Measurements from ENCODE around the gene KAT2A.
"Not testable (repeated sequence)": the region's sequence is repeated elsewhere in the genome, so short reads cannot be mapped to it uniquely, and the experiment has no call there.

The KAT2A gene

DNA sequence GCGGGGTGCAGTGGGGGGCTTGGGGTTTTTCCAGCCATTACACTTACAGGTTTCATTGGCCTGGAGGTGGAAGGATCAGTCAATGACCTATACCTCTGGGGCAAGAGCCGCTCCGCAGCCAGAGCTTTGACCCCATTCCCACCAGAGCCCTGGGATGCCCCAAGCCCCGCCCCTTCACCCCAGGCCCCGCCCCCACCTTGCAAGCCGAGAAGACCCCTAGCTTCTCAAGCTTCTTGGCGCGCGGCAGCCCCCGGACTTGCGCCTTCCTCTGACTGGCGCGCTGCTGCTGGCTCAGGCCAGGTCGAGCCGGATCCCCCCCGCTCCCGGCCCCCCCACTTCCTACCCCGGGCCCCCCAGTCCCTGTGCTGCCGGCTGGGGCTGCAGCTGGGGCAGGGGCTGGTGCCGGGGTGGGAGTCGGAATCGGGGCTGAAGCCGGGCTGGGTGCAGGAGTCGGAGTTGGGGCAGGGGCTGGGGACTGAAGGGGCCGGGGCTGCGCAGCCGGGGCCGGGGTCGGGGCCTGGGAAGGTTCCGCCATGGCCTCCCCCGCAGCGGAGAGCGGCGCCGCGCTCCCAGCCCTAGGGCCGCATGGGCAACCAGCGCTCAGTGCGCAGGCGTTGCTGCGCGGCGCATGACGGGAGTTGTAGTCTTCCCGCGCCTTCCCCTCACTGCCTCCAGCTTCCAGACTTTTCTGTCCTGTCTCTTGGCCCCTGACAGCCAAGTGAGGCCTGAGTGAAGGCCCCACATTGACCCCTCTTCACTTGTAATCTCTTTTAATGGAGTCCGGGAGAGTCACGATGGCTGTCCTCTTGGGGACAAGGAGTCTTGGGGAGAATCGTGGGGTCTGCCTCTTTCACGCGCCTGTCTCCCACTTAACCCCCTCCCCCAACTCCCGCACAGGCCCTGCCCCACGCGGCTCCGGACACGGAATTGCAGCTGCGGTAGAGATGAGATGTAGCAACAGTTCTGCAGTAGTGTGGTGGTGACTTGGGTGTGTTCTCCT, at the start of gene KAT2A:
Gene KAT2A (minus strand): TSS at position 598 of the 1,000 bp plus-strand sequence. CDS start 63 bp downstream, at position 535.
- peak; percentile 58 for DNase-seq (ENCODE audit: low read depth)

DNA sequence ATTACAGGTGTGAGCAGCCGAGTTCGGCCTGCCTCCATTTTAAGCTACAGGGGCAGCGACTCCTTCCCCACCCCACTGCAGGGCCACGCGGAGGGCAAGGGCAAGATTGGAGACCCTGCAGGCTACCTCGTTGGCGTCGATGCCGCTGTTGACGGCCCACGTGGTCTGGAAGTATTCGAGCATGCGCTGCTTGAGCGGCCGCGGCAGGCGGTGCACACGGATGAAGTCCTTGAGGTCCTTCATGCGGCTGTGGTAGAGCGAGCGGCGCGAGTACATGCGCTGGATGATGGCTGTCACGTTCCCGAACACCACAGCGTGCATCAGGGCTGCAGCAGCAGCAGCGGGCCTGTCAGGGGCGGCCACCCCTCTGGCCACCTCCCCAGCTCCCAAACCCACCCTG, 48.2 kb upstream of the KAT2A start:
- no peak for DNase-seq (ENCODE audit: low read depth)

DNA sequence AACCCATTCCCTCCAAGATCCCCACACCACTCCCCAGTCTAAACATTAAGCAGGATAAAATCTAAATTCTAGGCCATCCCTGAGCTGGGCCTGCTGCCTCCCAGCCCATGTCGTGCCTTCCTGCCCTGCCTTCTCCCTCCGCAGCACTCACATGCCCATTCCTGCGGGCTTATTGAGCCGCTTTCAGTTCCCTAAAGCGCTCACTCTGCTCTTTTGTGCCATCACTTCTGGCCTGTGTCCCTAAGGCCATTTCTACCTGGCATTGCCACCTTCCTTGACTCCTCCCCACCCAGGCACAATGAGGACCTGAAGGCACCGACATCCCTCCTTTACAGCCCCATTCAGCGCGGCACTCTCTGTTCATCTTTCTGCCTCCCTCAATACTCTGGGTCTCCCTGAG, 46.6 kb upstream of the KAT2A start:
- no peak for DNase-seq (ENCODE audit: low read depth)

DNA sequence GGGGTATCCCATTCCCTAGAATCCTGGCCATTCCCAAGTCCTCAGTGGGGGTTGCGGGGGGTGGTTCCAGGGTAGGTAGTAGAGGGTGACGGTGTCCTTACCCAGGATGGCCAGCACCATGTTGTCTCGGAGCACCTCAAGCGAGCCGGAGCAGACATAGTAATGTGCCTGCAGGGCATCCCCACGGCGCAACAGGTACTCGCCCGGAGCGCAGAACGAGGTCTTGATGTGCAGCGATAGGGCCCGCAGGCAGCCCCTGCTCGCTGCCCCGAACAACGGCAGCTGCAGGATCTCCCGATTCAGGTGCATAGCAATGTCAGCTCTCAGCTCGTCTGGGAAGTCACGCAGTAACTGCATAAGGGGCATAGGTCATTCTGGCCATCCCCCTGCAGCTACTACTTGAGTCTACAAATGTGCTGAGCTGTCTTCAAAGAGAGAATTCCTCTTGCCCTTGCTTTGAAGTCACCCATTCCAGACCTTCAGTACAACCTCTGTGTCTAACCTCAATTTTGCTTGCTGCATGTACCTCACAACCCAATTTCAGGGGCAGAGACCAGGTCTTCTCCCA, 45.1 kb upstream of the KAT2A start:
- no peak for DNase-seq (ENCODE audit: low read depth)

DNA sequence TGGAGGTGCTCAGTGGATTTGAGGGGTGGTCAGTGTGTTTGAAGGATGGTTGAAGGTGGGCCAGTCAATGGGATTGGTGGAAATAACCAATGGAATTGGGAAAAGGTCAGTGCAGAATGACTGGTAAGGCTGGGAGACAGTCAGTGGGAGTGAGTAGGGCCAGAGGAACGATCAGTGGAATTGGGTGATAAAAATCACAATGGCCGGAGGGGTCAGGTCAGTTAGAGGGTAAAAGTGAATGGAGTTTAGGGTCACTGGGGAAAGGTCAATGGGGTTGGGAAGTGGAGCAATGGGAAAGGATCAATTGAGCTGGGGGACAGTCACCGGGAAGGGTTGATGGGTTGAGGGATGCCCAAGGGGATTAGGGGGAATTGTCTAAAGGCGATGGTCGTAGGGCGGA, 44.6 kb upstream of the KAT2A start:
- DNase-seq (ENCODE audit: low read depth): no peak

DNA sequence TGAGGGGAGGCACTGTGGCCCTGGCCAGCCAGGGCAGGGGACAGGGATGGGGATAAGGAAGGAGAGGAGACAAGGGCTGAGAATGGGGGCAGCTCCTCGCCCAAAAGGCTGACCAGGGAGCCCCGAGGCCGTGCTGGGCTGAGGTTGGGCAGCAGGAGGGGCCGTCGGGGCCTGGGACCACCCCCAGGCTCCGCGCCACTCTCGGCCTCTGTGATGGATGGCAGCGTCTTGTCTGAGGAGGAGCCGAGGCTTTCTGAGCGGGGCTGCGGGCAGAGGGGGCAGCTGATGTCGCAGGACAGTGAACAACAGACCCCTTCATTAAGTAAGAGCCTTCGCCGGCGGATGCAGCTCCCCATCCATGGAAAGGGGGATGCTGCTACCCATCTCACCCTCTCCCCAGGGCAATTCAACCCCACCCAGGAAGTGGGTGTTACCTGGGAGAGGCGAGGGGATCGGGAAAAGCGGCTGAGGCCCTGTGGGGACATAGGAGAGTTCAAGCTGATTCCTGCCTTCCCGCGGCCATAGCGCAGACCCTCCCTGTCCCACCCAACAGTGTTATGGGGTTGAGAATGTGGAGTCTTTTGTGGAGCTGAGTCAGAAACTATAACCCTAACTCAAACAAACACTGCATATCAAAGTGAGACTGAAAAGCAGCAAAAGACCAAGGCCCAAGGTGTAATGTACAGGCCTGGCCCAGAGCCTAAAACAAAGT, 42.7 kb upstream of the KAT2A start:
- no peak for DNase-seq (ENCODE audit: low read depth)

DNA sequence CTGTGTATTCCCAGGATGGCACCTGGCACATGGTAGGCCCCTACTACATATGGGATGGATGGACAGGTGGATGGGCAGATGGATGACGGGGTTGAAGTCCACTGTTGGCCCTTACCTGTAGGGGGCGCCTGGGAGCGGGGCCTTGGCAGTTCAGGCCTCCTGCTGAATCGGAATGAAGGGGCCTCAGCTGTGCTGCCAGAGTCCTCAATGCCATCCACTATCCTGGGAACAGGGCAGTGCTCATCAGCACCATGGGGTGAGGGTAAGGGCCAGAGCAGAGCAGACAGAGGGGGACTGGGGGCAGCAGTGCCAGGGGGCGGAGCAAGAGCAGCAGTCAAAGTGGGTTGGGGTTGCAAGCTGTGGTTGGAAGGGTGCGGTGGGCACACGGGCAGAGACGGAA, 41.9 kb upstream of the KAT2A start:
- DNase-seq (ENCODE audit: low read depth): no peak

DNA sequence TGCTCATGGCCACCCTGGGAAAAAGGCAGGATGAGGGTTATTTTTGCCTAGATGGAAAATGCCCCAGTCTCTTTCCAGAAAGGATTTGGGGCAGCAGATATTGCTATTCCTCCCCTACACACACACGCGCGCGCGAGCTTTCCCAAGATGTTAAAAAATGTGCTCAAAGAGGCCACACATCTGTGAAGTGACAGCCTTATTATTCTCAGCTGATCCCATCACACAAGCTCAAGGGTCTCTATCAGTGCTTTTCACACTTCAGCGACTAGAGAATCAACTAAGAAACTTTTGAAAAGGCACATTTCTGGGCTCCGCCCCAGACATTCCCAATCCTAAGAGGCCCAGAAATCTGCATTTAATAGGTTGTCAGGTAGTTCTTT, 39.4 kb upstream of the KAT2A start:
- DNase-seq (ENCODE audit: low read depth): no peak

DNA sequence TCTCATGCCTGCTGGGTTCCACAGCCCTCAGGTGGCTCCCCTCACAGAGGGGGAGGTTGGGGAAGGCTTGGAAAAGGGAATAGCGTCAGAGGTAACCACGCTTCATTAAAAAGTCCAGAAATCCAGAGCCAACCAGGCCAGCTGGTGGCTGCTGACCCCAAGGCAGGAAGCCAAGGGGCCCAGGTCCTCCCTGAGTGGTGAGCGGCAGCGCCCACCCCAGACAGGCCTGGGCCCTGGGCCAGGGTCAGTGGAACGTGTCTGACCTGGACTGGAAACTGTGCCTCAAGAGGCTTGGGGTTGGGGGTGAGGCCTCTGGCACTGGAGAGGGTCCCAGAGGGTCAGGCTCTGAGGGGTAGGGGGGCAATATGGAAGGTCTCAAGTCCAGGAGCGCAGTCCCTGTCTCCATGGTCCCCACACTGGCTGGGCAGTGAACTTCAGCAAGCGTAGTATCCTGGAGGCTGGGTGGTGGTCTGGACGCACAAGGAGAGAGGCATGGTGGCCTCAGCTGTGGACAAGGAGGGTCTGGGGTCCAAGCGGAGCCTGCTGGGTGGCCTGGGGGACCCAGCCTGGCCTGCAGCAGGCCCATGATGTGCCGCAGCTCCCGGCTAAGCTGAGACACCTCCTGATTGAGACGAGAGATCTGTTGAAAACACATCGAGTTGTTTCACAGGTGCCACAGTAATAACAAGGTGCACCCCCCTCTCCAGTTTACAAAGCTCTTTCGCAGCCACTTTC, 38.8 kb upstream of the KAT2A start:
- no peak for DNase-seq (ENCODE audit: low read depth)

DNA sequence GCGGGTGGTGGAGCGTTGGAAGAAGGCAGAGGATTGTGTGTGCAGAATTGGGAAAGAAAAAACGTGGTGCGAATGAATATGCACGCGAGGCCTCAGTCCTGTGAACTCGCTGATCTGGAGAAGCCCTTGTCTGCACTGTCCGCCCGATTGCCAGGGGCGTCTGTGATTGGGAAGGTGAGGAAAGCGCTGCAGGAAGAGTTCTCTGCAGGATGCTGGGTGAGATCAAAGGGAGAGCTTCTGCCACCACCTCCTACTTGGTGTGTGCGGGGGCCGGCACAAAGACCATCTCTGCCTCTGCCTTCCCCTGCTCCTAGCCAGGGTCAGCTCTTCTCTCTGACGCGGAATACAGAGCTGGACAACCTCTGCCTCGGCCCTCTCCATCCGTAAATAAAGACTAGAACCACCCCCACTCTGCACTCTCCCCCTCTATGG, 34.5 kb upstream of the KAT2A start:
- DNase-seq (ENCODE audit: low read depth): no peak

DNA sequence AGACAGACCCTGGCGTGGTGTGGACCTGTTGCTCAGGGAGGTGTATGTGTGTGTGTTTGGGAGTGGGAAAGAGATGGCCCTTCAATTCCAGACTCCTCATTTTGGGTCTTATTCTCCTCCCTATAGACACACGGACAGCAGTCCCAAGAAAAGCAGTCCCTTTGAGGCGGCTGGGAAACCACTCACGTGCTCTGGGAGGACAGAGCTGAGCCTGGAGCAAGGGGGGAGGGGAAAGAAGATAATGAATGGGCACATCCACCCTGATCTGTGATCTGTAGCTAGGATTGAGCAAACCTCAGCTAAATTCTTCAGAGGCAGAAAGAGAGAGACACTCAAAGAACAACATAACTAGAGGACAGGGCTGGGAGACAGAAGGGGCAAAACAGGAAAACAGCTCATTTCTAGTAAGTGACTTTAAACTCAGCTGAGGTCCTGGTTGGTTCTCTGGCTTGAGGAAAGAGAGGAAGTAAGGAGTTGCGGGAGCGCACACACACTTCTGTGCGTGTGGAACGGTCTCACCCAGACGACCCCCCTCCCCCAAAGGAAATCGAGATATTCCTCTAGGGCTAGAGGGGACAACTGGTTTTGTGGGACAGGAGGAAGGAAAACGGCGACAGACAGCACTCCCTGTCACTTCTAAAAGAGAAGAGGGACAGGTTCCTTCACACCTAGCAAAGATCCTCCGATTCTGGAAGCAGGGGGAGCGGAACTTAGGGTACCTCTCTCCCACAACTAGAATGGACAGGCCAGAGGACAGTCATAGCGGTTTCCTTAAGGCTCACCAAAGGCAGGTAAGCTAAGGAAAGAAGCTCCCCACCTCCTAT, 33.0 kb upstream of the KAT2A start:
- no peak for DNase-seq (ENCODE audit: low read depth)

DNA sequence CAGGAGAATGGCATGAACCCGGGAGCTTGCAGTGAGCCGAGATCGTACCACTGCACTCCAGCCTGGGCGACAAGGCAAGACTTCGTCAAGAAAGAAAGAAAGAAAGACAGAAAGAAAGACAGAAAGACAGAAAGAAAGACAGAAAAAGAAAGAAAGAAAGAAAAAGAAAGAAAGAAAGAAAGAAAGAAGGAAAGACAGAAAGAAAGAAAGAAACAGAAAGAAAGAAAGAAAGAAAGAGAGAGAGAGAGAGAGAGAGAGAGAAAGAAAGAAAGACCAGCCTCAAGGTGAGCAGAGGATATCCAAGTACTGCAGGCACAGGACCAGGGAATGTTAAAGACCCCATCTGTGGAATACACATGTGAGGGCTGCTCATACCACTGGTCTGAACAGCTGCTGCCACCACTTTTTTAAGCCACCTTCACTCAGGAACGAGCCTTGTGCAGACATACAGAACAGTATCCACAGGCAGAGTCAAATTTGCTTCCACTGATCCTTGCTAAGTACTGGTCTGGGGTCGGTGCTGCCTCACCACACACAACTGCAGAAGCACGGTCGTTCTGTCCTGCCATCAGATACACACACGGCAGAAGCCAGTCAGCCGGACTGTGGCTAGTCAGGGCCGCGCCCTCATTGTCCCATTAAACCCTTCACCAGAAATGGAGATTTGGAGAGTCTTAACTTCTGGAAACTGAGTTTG, 25.9 kb upstream of the KAT2A start:
- DNase-seq (ENCODE audit: low read depth): no peak

DNA sequence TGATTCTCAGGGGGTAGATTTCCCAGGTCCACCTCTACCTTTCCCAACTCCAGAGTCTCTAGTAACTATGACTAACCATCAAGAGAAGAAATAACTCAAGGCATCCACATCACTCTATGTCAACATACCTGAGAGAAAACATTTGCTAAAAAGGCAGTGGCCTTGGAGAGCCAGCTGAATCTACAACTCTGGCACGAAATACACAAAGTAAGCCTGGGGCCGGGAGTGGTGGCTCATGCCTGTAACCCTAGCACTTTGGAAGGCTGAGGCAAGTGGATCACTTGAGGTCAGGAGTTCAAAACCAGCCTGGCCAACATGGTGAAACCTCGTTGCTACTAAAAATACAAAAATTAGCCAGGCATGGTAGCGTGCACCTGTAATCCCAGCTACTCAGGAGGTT, 22.0 kb upstream of the KAT2A start:
- DNase-seq (ENCODE audit: low read depth): not testable (repeated sequence)

DNA sequence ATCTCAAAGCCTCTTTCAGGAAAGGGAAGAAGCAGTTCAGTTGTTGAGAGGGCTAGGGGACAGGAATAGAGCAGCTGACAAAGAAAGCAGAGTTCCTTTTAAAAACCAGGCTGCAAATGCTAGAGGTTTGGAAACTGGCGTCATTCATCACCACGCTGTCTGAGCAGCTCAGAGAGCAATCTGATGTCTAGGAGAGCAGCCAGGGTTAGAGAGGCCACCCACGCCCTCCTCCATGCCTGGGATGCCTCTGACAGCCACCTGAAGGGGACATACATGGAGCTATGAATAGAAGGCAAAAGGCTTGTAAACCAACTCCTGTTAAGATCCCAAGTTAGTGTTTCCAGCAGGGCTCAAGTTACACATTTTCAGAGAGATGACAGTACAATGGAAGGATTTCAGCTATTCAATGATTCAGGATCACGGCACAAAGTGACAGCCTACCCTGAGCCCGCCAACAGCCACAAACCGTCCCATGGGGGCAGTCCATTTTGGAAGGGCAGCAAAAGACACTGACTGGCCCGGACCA, 21.3 kb upstream of the KAT2A start:
- no peak for DNase-seq (ENCODE audit: low read depth)

DNA sequence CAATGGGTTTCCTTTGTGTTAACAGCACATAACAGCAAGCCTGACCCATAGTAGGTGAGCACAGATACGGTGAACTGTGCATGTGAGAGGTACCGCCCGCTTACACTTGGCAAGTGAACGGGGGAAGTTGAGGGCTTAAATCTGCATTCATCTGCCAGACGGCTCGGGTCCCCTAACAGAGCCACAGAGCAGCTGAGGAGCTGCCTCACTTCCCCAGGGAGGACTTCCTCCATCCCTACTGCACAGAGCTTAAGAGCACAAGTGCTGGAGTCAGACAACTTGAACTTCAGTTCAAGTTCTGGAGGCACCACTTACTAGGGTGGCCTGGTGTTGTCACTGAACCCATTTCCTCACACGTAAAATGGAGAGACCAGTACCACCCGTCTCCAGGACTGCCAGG, 20.2 kb upstream of the KAT2A start:
- no peak for DNase-seq (ENCODE audit: low read depth)

DNA sequence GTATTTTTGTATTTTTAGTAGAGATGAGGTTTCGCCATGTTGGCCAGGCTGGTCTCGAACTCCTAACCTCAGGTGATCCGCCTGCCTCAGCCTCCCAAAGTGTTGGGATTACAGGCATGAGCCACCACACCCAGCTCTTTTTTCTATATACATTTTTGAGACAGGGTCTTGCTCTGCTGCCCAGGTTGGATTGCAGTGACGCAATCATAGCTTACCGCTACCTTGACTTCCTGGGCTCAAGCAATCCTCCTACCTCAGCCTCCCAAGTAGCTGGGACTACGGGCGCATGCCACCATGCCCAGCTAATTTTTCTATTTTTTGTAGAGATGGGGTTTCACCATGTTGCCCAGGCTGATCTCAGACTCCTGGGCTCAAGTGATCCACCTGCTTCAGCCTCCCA, 19.5 kb upstream of the KAT2A start:
- not testable (repeated sequence) for DNase-seq (ENCODE audit: low read depth)

DNA sequence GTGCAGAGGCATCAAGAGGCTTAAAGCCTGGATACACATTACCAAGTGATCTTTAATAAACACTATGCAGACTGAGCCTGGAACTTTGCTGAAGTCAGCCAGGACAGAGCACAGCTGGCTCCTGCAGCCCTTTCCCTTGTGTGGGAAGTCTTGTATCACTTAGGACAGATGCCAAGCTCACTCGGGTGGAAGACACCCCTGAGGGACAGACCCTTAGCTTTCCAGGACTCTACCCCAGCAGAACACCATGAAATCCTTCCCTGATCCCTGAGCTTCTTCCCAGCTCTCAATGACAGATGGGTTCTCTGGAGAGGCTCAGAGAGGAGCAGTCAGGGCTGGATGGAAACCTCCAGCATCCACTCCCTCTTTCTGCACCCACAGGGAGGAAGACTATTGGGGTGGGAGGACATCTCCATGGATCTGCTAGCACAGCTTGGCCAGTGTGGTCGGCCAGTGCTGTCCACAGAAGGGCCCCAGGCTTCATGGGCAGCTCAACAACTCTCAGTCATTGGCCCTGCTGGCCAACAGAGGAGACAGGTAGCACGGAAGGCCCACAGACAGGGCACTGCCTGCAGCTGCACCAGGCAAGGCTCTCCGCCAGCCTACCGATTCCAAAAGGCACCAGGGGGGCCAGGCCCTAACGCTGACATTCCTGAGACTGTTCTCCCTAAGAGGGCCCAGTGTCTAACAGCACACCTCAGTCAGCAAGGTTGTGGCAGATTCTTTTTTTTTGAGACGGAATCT, 17.8 kb upstream of the KAT2A start:
- no peak for DNase-seq (ENCODE audit: low read depth)

DNA sequence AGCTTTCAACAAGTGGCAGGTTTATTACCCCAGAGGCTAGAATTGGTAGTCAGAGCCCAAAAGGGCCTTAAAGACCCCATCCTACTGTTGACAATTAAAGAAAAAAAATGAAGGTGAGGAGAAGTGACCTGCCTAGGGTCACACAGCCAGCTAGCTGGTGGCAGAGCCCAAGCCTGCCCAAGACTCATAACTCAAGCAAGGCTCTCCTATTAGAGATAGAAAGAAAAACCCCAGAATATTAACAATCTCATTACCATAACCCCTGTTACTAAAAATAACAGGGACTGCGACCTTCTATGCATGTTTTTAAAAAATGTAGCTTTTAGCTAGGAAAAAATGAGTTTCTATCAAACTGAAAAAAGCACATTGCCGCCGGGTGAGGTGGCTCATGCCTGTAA, 15.5 kb upstream of the KAT2A start:
- DNase-seq (ENCODE audit: low read depth): no peak

Data from activated gamma-delta T cell treated with anti-CD3 and anti-CD28 coated beads, Interleukin-2, amount 50 U/mL, for 16 hours (primary cell).